Measurements from ENCODE around the gene TUBB4A. TPM values are rescaled to one million over a fixed set of nuclear protein-coding genes. Genes with fewer than 3 reads are reported as not detected.

TUBB4A gene
- total and polyA plus RNA-seq, 2 of the 8 experiments (the other 6 are each of a cell fraction or from before 2014, with no cell fraction given) = 16.8 to 30.4 TPM

DNA sequence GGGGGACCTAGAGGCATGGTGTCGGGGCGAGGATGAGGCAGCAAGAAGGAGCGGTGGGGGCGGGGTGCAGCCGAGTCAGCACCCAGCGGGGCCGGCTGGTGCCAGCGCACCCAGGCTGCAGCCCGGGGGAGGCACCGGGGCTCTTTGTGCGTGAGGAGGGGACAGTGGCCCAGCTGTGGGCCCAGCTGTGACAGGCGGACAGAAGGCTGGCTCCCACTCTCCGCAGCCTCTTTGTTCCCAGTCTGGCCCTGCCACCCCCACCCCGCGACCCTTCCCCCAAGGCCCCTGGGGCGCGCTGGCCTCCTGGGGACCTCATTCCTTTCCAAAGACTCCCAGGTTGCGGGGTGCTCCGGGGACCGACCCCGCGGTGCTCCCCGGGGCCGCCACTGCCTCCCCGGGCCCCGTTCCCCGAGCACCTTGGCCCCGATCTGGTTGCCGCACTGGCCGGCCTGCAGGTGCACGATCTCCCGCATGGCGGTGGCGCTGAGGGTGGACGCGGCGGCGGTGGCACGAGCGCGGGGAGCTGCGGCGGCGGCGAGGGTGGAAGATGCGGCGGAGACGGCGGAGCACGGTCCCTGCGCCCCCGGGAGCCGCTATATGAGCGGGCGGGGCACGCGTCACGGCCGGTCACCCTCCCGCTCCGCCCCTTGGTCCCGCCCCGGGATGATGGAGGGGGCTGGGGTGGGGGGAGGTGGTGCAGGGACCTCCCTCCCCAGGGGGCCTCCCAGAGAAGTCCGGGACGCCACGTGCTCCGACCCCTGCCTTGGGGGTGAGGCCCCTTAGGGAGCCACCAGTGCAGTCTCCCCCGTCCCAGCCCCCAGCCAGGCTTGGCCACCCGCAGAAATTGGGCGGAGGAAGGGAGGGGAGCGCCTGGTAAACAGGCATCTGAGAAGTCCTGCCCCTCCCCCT lies at the start of gene TUBB4A (continued):
- no peak for TF ChIP-seq CHD7 (IDR thresholded peaks at IDR 0.05; ENCODE audit: insufficient replicate concordance, low read length)
- TF ChIP-seq TCF12 (IDR thresholded peaks at IDR 0.05; ENCODE audit: low read depth, low read length) = no peak
- no peak for TF ChIP-seq ATF2 (IDR thresholded peaks at IDR 0.05; ENCODE audit: low read length)
- TF ChIP-seq EP300 (IDR thresholded peaks at IDR 0.05; ENCODE audit: borderline replicate concordance in 1 of 2, low read depth in 2 of 2, low read length in 2 of 2) = no peak
- no peak for TF ChIP-seq TAF7 (optimal IDR thresholded peaks at IDR 0.05; ENCODE audit: borderline replicate concordance, low read depth, low read length)
- no peak for TF ChIP-seq RAD21 (IDR thresholded peaks at IDR 0.05 in 1 of 2, conservative IDR thresholded peaks at IDR 0.05 in 1 of 2; ENCODE audit: low read depth in 2 of 2, low read length in 2 of 2)
- no peak for TF ChIP-seq SP2 (IDR thresholded peaks at IDR 0.05; ENCODE audit: low read length)

Data from H1 (cell line).